GM19397 (cell line): ENCODE measurements around the gene COQ8A.
A peak's percentile ranks its signal among the peaks of the same experiment; 100 is the strongest.

ENCODE experiments used
- ATAC-seq: cut with Tn5 transposase; IDR thresholded peaks from one replicate; pipeline ENCODE4 v1.9.1; 2021; ENCODE audit warnings: mild to moderate bottlenecking, moderate library complexity; ENCODE audit not compliant: unreplicated experiment

Gene COQ8A

GRCh38 chr1:226940029-226940805 lies at the start of gene COQ8A:
Gene COQ8A, plus strand, starts transcription at chr1:226940294. Its CDS starts 21,092 bp downstream, at chr1:226961386.
- peak; percentile 96 for ATAC-seq

DNA sequence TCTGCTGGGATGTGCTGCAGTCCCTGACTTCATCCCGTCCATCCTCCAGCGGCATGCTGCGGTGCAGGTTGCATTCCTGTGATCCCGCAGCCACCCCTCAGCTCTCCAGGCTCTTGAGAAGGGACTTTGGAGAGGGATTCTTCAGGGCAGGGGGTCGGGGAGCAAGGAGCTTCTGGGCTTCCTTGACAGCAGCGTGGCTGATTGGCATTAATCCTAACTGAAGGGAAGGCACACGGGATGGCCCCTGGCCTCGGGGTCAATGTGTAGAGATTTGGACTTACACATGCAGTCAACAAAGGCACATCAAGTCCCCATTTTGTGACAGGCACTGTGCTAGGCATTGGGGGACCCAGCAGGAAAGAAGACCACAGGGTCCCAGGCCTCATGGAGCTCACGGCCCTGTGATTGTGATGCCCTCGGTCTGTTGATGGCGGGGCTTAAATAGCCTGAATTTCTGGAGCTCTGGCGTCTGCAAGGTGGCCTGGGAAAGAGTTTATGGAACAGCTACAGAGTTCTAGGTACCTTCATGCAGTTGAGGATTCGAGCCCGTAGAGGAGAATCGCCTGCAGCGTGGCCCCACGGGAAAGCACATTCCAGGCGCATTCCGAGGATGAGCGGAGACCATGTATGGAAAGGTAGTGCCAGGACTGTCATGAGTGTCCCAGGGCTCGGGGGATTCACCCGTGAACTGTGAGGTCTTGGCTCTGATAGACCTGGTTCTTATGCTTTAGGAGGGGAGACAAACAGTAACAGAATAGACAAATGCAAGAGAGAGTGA lies 49.6 kb upstream of the COQ8A start:
- no peak for ATAC-seq

- ATAC-seq = no peak
Observed at GRCh38 chr1:226891346-226891745, 48.7 kb upstream of the COQ8A start.

DNA sequence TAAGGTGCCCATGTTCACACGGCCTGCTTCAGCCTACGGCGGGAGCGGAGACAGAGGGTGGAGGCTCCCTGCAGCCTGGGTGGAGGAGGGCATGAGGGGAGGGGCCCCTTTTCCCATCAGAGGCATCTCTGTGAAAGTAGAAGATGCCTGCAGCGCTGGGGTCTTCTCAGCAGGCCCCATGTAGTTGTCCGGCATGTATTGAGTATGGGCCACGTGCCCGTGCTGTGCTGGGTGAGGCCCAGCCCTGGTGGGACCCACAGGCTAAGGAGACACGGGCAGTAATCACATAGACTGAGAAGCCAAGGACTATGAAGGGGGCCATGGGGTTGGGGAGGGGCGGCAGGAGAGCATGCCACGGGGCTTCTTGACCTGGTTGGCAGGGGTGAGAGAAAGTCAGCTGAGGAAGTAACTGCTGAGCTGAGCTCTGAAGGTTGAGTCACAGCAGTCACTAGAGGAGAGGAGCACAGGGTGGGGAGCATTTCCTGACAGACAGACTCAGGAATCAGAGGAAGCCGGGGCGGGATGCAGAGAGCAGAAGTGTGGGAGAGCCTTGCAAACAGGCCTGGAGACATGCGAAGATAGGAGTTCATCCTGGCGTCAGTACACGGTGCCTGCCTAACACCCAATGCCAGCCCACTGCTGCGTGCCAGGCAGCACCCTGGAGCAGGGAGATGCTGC lies 48.1 kb upstream of the COQ8A start:
- ATAC-seq = no peak

- ATAC-seq = no peak
Observed at GRCh38 chr1:226892524-226892875, 47.6 kb upstream of the COQ8A start.

DNA sequence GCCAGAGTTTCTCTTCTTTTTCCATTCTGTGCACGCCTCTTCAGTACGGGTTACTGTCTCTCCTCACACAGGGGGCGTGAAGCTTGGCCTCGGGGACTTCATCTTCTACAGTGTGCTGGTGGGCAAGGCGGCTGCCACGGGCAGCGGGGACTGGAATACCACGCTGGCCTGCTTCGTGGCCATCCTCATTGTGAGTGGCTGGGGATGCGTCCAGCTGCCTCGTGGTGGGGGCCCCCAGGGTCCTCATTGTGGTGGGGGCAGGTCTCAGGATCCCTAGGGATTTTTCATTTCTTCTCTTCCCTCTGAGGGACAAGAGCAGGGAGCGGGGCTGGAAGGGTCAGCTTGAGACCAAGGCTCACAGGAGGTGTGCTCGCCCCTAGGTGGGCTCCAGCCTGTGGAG lies 46.2 kb upstream of the COQ8A start:
- ATAC-seq = no peak

- ATAC-seq = no peak
Observed at GRCh38 chr1:226894826-226895225, 45.3 kb upstream of the COQ8A start.

DNA sequence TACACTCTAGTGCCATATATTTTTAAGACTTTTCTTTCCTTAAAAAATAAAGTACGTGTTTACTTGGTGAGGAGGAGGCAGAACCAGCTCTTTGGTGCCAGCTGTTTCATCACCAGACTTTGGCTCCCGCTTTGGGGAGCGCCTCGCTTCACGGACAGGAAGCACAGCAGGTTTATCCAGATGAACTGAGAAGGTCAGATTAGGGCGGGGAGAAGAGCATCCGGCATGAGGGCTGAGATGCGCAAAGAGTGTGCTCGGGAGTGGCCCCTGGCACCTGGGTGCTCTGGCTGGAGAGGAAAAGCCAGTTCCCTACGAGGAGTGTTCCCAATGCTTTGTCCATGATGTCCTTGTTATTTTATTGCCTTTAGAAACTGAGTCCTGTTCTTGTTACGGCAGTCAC lies 44.5 kb upstream of the COQ8A start:
- no peak for ATAC-seq

DNA sequence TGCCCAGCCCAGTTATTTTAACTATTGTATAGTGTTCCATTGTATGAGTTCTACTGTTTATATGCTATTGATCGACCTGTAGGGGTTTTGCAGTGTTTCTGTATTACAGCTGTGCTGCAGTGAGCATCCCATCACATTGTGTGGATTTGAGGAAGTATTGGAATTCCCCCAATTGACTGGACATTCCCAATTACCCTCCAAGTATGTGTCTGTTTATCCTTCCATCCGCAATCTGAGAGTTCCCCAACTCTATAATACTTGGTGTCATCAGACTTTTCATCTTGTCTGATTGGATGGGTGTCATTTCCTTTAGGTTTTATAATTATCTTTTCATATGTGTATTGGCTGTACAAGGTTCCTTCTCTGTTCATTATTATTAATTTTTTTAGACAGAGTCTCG lies 41.8 kb upstream of the COQ8A start:
- no peak for ATAC-seq

- ATAC-seq = no peak
Observed at GRCh38 chr1:226901421-226901820, 38.7 kb upstream of the COQ8A start.

GRCh38 chr1:226902601-226903000 lies 37.5 kb upstream of the COQ8A start:
- no peak for ATAC-seq

DNA sequence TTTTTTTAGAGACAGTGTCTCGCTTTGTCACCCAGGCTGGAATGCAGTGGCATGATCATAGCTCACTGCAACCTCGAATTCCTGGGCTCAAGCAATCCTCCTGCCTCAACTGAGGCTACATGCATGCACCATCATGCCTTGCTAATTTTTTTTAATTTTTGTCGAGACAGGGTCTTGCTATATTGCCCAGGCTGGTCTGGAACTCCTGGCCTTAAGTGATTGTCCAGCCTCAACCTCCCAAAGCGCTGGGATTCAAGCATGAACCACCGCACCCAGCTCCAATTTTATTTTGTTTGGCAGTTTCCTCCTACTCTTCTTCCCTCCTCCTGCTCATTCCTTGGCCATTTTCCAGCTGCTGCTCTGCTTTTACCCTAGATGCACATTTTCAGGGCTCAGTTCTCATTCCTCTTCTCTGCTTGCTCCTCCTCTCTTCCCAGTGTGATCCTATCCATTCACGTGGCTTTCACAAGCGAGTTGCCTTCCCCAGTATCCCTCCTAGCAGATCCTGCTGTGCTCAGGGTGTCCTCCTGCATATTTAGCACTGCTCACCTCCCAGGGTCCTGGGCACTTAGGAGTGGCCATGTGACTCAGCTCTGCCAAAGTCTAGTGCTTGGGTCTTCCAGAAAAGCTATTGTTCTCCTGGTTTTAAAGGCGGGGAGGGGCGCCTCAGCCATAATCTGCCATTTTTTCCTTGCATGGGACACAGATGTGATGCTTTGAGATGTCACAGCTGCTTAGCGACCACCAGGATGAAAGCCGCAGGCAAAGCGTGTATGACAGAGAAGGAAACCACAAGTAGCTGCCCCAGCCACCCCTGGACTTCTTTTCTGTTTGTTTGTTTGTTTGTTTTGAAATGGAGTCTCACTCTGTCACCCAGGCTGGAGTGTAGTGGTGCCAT lies 36.0 kb upstream of the COQ8A start:
- no peak for ATAC-seq

GRCh38 chr1:226904772-226905171 lies 35.3 kb upstream of the COQ8A start:
- ATAC-seq = no peak

DNA sequence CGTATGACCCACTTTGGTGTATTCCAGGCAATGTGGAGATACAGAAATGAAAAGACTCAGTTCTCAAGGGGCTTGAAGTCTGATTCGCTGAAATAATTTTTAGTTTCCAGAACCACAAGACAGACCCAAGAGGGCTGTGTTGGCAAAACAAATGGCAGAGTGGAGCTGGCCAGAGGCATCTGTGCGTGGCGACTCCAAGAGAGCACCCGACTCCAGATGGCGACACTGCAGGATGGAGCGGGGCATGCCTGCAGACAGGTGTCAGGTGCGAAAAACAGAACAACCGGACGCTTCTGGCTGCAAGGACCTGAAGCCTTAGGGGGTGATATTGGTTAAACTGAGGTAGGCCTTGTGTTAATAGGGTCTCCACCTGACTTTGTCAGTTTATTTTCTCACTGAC lies 31.7 kb upstream of the COQ8A start:
- ATAC-seq = no peak

GRCh38 chr1:226908913-226909312 lies 31.2 kb upstream of the COQ8A start:
- ATAC-seq = no peak

DNA sequence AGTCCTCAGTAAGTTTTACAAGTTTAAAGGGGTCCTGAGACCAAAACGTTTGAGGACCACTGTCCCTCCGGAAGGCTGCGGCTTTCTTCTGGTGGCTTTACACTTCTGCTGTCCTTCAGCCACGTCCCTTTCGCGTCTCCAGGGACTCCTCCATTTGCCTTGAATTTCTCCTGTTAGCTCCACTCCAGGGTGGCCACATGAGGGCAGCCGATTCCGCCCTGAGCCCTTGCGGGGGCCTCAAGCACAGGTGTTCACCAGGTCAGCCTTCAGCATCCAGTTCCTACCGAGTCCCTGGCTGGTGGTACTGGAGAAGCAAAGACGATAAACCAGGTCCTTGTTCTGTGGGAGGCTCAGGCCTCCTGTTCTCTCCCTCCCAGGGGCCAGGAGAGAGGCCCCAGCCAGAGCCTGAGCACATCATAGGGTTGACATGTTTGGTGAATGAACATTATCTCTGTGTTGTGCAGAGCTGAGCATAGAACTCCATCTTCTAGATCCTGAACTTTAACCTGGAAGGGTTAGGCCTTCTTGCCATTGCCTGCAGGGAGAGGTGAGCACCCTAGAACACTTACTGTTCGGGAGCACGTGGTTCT lies 27.4 kb upstream of the COQ8A start:
- no peak for ATAC-seq

GRCh38 chr1:226915672-226915995 lies 24.5 kb upstream of the COQ8A start:
- no peak for ATAC-seq

DNA sequence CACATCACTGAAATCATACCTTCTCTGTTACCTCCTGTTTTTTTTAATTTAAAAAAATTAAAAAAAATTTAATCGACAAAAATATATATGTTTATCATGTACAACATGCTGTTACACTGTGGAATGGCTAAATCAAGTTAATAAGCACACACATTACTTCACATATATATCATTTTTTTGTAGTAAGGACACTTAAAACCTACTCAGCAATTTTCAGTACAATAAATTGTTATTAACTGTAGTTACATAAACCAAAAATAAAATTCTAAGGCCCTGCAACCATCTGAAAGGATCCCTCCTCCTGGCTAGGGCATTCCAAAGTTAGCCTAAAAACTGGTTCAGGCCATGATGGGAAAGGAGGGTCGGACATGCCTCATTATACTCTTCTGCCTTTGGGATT lies 23.6 kb upstream of the COQ8A start:
- ATAC-seq = no peak

GRCh38 chr1:226919587-226919986 lies 20.5 kb upstream of the COQ8A start:
- ATAC-seq = no peak

- no peak for ATAC-seq
Observed at GRCh38 chr1:226919995-226920394, 20.1 kb upstream of the COQ8A start.

- ATAC-seq = no peak
Observed at GRCh38 chr1:226920446-226920894, 19.6 kb upstream of the COQ8A start.
